Smooth muscle cell (in vitro differentiated cells): ENCODE measurements around the gene MKRN2. TPM values are rescaled to one million over a fixed set of nuclear protein-coding genes. Genes with fewer than 3 reads are reported as not detected.

Source experiments
- DNase-seq: peaks from one replicate; lab custom pipeline; 2025; ENCODE audit not compliant: unreplicated experiment; lab: John Stamatoyannopoulos, UW
- H2AFZ ChIP-seq: fragments of 200-600 bp; sonication (generic); 2 replicates; pipeline ENCODE4 v1.6.0; 2016; ENCODE audit warnings: antibody characterized with exemption, low read depth, mild to moderate bottlenecking
- H3F3A ChIP-seq: fragments of 200-600 bp; sonication (generic); 2 replicates; pipeline ENCODE4 v1.6.0; 2017; ENCODE audit warnings: antibody characterized with exemption, low read depth
- H3K27ac ChIP-seq: fragments of 200-600 bp; sonication (generic); 2 replicates; pipeline ENCODE4 v1.5.1; 2016; ENCODE audit warnings: low read depth, mild to moderate bottlenecking
- H3K27me3 ChIP-seq: fragments of 200-600 bp; sonication (generic); 2 replicates; pipeline ENCODE4 v1.6.1; 2016; ENCODE audit warnings: low read depth, mild to moderate bottlenecking
- H3K36me3 ChIP-seq: fragments of 200-600 bp; sonication (generic); 2 replicates; pipeline ENCODE4 v1.5.1; 2016; ENCODE audit warnings: low read depth
- H3K4me1 ChIP-seq: fragments of 200-600 bp; sonication (generic); 2 replicates; pipeline ENCODE4 v1.5.1; 2016; ENCODE audit warnings: low read depth
- H3K4me2 ChIP-seq: fragments of 200-600 bp; sonication (generic); 2 replicates; pipeline ENCODE4 v1.6.0; 2016; ENCODE audit warnings: mild to moderate bottlenecking
- H3K4me3 ChIP-seq: fragments of 200-600 bp; sonication (generic); 2 replicates; pipeline ENCODE4 v1.5.1; 2016; ENCODE audit warnings: mild to moderate bottlenecking
- H3K79me2 ChIP-seq: fragments of 200-600 bp; sonication (generic); 2 replicates; pipeline ENCODE4 v1.6.0; 2016; ENCODE audit warnings: low read depth, mild to moderate bottlenecking
- H3K9ac ChIP-seq: fragments of 200-600 bp; sonication (generic); 2 replicates; pipeline ENCODE4 v1.6.0; 2016; ENCODE audit warnings: low read depth
- H3K9me3 ChIP-seq: fragments of 200-600 bp; sonication (generic); replicated peaks from 2 replicates; pipeline ENCODE4 v1.5.1; 2016; ENCODE audit warnings: low read depth
- H4K20me1 ChIP-seq: fragments of 200-600 bp; sonication (generic); 2 replicates; pipeline ENCODE4 v1.6.0; 2016; ENCODE audit warnings: low read depth
- CTCF ChIP-seq: fragments of 200-600 bp; sonication (generic); IDR thresholded peaks from 2 replicates; pipeline ENCODE4 v1.5.1; 2017; ENCODE audit warnings: borderline replicate concordance, mild to moderate bottlenecking, antibody characterized with exemption; ENCODE audit not compliant: insufficient read depth, poor library complexity, severe bottlenecking
- WGBS: methylation state at CpG from one replicate; pipeline ENCODE4 v1.1.7; 2016; ENCODE audit warnings: low lambda C conversion rate; 5-methylcytosine and 5-hydroxymethylcytosine counted together
- polyA plus RNA-seq: library from polyadenylated mRNA; unstranded; fragments of >200 nt; fragmentation: Nextera tagmentation; extraction: Ambion mirVana; gene quantifications from 2 replicates; pipeline ENCODE4 v1.2.1, GENCODE V29; 2016
- total RNA-seq: library from RNA; depleted of rRNA; stranded (reverse); fragments of >200 nt; gene quantifications from 2 replicates; pipeline ENCODE4 v1.2.3, GENCODE V29; 2014

Gene MKRN2
- total and polyA plus RNA-seq, 2 experiments from 2014 or later = 29.3 to 36.6 TPM

- no peak for DNase-seq
- Histone ChIP-seq H3K79me2 (peaks cover 14% of the 10 kb centered on the region), H3K9ac (no peak overlapping the region), H3K27ac (no peak overlapping the region), H3K4me2 (peak overlapping the region; percentile 72), H4K20me1 (peaks cover 14% of the 10 kb centered on the region), H3K4me3 (peak overlapping the region; percentile 39), H2AFZ (peak overlapping the region; percentile 83), H3K27me3 (no peaks in the 10 kb centered on the region), H3K36me3 (no peaks in the 10 kb centered on the region), H3K4me1 (peaks cover 16% of the 10 kb centered on the region), H3K9me3 (no peaks in the 10 kb centered on the region), H3F3A (no peaks in the 10 kb centered on the region)
- WGBS = 62% methylated on average over 26 of the region's 26 CpGs
- no peak for TF ChIP-seq CTCF
These were observed 2.9 kb upstream of the MKRN2 start for GRCh38 chr3:12553921-12554391.

GRCh38 chr3:12556314-12556689 is 585 bp upstream of the MKRN2 start:
- DNase-seq = no peak
- H3K36me3 ChIP-seq = no peaks in the 10 kb centered on the region
- no peaks in the 10 kb centered on the region for H3K9me3 ChIP-seq
- H3K27me3 ChIP-seq = no peaks in the 10 kb centered on the region
- peak overlapping the region; percentile 94 for H3K4me2 ChIP-seq
- H2AFZ ChIP-seq = peak overlapping the region; percentile 99
- H3K79me2 ChIP-seq = peaks cover 37% of the 10 kb centered on the region
- peaks cover 37% of the 10 kb centered on the region for H4K20me1 ChIP-seq
- peaks cover 21% of the 10 kb centered on the region for H3K4me1 ChIP-seq
- peak overlapping the region; percentile 82 for H3K9ac ChIP-seq
- 5% methylated on average over 8 of the region's 8 CpGs for WGBS
- H3K4me3 ChIP-seq = peak overlapping the region; percentile 84
- peak overlapping the region; percentile 87 for H3K27ac ChIP-seq
- H3F3A ChIP-seq = no peaks in the 10 kb centered on the region
- no peak for TF ChIP-seq CTCF

GRCh38 chr3:12557473-12558100 is 700 bp downstream of the MKRN2 start:
- peak overlapping the region; percentile 99 for H2AFZ ChIP-seq
- 1% methylated on average over 18 of the region's 18 CpGs for WGBS

More at GRCh38 chr3:12557473-12558100, 700 bp downstream of the MKRN2 start:
- Histone ChIP-seq H4K20me1 (peaks cover 50% of the 10 kb centered on the region), H3K9me3 (no peaks in the 10 kb centered on the region), H3K36me3 (no peaks in the 10 kb centered on the region), H3K4me2 (peak overlapping the region; percentile 94), H3K4me3 (peak overlapping the region; percentile 84), H3F3A (no peaks in the 10 kb centered on the region), H3K9ac (peak overlapping the region; percentile 82), H3K4me1 (peaks cover 21% of the 10 kb centered on the region), H3K79me2 (peaks cover 50% of the 10 kb centered on the region), H3K27me3 (no peaks in the 10 kb centered on the region), H3K27ac (peak overlapping the region; percentile 87)
- DNase-seq = no peak
- TF ChIP-seq CTCF = no peak
